WTC11 (cell line): ENCODE measurements around the gene SAFB2.

Experiments used
- TF ChIP-seq, protein P1 (sequence below): sonication (generic); formaldehyde crosslinking; IDR thresholded peaks from 2 replicates; pipeline ENCODE4 v1.8.1; 2022; ENCODE audit warnings: low read depth, missing genetic modification reagents, borderline replicate concordance
- TF ChIP-seq, protein P2 (sequence below): fragments of 250-450 bp; sonication (Bioruptor Pico); IDR thresholded peaks from 2 replicates; pipeline ENCODE4 v1.9.0; 2021; ENCODE audit warnings: moderate library complexity, mild to moderate bottlenecking, inconsistent platforms, borderline replicate concordance

DNA sequence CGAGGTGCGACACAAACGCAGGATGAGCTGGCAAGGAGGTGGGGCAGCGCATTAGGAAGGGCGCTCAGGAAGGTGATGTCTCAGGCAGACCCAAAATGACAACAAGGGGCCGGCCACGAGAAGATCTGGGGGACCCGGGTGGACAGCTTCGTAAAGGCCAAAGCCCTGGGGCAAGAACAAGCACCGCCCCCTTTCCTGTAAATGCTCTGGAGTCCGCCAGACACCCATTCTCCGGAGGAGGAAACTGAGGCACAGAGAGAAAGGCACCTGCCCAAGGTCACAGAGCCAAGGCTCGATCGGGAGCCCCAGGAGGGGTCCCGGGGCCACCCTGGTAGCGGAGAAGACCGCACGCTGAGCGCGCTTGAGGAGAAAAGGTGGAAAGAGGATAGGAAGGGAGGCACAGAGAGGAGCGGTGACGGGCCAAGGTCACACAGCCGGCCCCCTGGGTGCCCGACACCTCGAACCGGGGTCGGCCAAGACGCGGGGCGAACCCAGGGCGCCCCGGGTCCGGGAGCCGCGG is 571 bp downstream of the SAFB2 start:
- TF ChIP-seq, protein P1, sequence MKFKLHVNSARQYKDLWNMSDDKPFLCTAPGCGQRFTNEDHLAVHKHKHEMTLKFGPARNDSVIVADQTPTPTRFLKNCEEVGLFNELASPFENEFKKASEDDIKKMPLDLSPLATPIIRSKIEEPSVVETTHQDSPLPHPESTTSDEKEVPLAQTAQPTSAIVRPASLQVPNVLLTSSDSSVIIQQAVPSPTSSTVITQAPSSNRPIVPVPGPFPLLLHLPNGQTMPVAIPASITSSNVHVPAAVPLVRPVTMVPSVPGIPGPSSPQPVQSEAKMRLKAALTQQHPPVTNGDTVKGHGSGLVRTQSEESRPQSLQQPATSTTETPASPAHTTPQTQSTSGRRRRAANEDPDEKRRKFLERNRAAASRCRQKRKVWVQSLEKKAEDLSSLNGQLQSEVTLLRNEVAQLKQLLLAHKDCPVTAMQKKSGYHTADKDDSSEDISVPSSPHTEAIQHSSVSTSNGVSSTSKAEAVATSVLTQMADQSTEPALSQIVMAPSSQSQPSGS (CRISPR knock-in tag) = no peak
- TF ChIP-seq, protein P2, sequence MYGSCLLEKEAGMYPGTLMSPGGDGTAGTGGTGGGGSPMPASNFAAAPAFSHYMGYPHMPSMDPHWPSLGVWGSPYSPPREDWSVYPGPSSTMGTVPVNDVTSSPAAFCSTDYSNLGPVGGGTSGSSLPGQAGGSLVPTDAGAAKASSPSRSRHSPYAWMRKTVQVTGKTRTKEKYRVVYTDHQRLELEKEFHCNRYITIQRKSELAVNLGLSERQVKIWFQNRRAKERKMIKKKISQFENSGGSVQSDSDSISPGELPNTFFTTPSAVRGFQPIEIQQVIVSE (CRISPR knock-in tag) = no peak; the same call in 1 of the 2 replicates
